ENCODE measurements around the gene ARVCF.

- TF ChIP-seq CTCF (conservative IDR thresholded peaks at IDR 0.05; ENCODE audit: low read depth in 2 of 2) (no peak), POLR2AphosphoS5 (IDR thresholded peaks at IDR 0.05; ENCODE audit: low read depth) (no peak), EZH2phosphoT487 (IDR thresholded peaks at IDR 0.05; ENCODE audit: unreplicated experiment) (no peak), EZH2 (IDR thresholded peaks at IDR 0.05; ENCODE audit: low read depth, unreplicated experiment) (no peak)
Measured at GRCh38 chr22:20022978-20023613, 6.5 kb upstream of the ARVCF start.
